HG03064 (cell line): ENCODE results near the gene HTR2C.
"Not testable (repeated sequence)": the region's sequence is repeated elsewhere in the genome, so short reads cannot be mapped to it uniquely, and the experiment has no call there.

Experiments
- ATAC-seq: cut with Tn5 transposase; IDR thresholded peaks from one replicate; pipeline ENCODE4 v1.9.1; 2021; ENCODE audit warnings: low read depth; ENCODE audit not compliant: unreplicated experiment

Gene HTR2C

DNA sequence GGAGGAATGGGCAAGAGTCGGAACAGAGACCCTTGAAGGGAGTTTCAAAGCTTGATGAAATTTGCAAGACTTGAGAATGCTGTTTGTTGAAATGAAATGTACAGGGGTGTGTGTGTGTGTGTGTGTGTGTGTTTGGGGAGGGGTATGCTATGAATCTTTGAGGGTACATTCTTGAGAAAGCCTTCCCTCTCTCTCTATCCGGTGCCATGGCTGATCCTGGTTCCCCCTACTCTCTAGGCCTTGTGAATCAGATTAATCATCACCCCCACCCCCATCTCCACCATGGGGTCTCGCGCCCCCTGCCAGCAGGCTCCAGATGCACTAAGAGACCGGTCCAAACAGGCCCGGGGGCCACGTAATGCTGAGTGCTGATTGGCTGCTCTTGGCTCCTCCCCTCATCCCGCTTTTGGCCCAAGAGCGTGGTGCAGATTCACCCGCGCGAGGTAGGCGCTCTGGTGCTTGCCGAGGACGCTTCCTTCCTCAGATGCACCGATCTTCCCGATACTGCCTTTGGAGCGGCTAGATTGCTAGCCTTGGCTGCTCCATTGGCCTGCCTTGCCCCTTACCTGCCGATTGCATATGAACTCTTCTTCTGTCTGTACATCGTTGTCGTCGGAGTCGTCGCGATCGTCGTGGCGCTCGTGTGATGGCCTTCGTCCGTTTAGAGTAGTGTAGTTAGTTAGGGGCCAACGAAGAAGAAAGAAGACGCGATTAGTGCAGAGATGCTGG, at the start of gene HTR2C:
TSS of gene HTR2C (plus strand) at position 441 of the 729 bp plus-strand sequence. CDS start 142,851 bp downstream, outside the sequence.
- no peak for ATAC-seq

- ATAC-seq: no peak
Measured at GRCh38 chrX:114580336-114580735, 3.5 kb upstream of the HTR2C start.

- ATAC-seq: no peak
Measured at GRCh38 chrX:114581528-114582263, 2.2 kb upstream of the HTR2C start.

DNA sequence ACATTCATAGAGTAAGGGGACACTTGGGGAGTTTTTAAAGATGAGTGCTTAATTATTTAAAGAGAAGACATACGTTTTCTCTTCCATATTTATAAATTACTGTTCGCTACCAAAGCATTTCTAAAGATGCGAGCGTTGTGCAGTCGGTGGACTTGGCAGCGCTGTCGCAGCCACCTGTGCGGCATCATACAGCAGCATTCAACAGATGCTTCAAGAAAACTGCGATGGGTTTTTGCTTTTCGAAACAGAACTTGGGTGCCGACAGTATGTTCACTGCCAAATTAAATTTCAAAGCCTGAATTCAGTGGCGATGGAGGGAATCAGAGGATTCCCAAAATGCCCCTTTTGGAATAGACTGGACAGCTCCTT, 1.6 kb upstream of the HTR2C start:
- ATAC-seq: no peak

- ATAC-seq: no peak
Measured at GRCh38 chrX:114582698-114583395, 1.0 kb upstream of the HTR2C start.

DNA sequence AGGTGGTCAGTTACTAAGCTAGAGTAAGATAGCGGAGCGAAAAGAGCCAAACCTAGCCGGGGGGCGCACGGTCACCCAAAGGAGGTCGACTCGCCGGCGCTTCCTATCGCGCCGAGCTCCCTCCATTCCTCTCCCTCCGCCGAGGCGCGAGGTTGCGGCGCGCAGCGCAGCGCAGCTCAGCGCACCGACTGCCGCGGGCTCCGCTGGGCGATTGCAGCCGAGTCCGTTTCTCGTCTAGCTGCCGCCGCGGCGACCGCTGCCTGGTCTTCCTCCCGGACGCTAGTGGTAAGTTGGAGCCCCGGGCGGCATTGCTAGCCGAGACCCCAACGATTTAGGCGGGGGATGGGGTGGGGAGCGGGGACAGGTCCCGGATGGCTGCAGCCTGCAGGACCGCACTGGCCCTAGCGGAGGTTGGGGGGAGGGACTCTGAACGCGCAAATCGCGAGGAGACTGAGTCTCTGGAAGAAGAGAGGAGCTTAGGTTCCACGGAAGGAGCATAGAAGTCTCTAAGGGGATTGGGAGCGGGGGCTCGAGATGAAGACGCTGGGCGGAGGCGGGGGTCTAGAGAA, 573 bp downstream of the HTR2C start:
- ATAC-seq: no peak

- no peak for ATAC-seq
Measured at GRCh38 chrX:114584983-114585842, 1.3 kb downstream of the HTR2C start.

- no peak for ATAC-seq
Measured at GRCh38 chrX:114591121-114591520, 7.2 kb downstream of the HTR2C start.

GRCh38 chrX:114599305-114599704, 15.4 kb downstream of the HTR2C start:
- no peak for ATAC-seq

- ATAC-seq: no peak
Measured at GRCh38 chrX:114599911-114600310, 16.0 kb downstream of the HTR2C start.

DNA sequence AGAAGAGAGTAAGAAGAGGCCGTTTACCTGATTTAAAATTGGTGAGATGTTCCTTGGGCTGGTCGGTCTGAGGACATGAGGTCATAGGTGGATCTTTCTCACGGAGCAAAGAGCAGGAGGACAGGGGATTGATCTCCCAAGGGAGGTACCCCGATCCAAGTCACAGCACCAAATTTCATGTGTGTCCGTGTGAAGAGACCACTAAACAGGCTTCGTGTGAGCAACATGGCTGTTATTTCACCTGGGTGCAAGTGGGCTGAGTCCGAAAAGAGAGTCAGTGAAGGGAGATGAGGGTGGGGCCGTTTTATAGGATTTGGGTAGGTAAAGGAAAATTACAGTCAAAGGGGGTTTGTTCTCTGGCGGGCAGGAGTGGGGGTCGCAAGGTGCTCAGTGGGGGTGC, 22.7 kb downstream of the HTR2C start:
- ATAC-seq: not testable (repeated sequence)

GRCh38 chrX:114611018-114611619, 27.2 kb downstream of the HTR2C start:
- no peak for ATAC-seq

DNA sequence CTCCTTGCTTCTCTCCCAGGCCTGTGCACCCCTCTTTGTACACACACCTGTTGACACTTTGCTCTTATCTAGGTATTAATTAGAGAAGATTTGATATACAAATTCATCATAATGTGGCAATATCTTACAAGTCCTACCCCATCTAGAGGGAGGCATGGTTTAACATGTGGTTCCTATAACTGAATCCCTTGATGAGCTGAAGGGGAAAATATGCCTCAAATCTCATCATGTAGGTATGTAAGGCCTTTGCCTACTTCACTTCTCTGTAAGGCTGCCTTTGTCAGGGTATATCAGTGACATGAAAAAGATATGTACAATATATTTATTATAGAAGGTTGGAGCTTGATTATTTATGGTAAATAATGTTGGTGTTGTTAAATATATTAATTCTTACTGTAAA, 31.9 kb downstream of the HTR2C start:
- ATAC-seq: no peak

DNA sequence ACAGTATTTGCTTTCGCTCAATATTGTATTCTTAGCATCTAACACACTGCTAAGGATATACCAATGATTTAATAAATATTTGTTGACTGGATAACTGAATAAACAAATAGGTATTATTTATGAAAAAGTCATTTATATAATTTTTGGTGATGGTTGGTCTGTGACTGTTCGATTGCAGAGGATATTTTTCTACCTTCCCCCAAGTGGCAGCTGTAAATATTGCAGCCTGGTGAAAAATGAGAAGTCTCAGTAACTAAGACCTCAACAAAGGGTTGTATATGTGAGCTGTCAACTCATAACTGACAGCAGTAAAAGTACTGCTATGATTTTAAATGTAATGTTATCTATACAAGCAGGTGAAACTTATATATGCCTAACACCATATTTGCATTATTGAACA, 36.0 kb downstream of the HTR2C start:
- ATAC-seq: no peak

DNA sequence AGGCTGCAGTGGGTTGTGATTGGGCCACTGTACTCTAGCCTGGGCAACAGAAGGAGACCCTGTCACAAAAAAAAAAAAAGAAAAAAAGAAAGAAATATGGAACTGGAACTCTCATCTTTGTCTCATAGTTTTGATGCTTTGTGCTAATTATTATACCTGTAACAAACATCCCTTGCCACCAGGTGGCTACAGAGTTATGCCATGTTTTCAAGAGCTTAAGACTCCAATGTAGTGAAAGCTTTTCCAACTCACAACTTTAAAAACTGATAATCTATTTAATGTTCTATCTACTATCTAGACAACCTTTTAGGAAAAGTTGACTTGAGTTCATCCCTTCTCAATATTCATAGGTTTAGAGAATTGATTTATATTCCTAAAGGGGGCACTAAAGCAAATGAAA, 42.4 kb downstream of the HTR2C start:
- no peak for ATAC-seq

GRCh38 chrX:114635986-114636385, 52.1 kb downstream of the HTR2C start:
- no peak for ATAC-seq

DNA sequence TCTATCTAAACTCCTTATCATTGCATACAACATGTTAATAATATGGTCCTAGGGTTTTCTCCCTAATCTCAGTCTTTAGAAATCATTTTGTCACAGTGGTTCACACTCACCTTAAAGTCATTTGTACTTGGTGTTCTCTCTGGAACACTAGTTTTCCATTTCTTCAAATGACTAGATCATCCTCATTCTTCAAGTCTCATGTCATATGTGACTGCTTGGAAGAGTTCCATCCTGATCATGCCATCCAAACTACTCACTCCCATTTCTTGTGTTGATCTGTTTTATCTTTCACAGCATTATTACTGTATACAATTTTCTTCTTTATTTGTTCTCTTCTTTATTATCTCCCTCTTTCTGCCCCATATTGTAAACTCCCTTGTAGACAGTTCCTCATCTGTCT, 66.5 kb downstream of the HTR2C start:
- no peak for ATAC-seq

DNA sequence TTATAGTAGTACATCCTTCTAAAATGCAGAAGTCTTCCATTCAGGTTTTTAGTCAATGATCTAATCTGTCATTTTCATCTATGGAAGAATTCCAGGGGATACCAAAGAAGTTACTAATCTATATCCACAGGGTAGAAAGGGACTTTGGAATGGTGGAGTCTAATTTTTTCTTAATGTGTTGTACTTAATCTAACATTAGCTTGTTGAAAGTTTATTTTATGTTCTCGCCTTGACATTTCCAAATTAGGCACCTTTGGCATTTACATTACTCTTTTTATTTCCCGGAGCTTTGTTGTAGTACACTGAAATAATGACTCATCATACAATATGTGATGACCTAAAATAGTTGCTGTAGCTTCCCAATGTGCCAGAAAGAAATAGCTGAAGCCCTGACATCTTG, 91.5 kb downstream of the HTR2C start:
- no peak for ATAC-seq

GRCh38 chrX:114700533-114700932, 116.6 kb downstream of the HTR2C start:
- not testable (repeated sequence) for ATAC-seq

DNA sequence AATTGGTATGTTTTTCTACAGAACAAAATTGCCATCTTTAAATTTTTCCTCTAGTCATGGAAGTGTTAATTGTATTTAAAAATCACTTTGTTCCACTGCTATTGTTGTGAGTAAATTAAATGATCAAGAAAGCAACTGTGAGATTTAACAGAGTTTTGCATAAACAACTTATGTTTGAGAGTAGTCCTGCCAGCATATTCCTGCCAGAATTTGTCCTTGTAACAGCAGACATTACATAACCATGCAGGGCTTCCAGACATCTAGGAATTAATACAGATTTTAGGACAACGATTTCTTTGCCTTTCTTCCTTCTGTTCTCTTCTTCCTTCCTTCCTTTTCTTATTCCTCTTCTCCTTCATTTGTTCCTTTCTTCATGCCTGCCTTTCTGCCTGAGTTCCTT, 125.5 kb downstream of the HTR2C start:
- ATAC-seq: no peak
